DMS 273 treated with DMSO at 0.1 percent for 48 hours (cell line): ENCODE measurements around the gene TMEM179.

Source experiments
- DNase-seq: peaks from one replicate; lab custom pipeline; 2025; lab: John Stamatoyannopoulos, UW

The TMEM179 gene

GRCh38 chr14:104555430-104556255 is 48.9 kb downstream of the TMEM179 start:
- no peak for DNase-seq

GRCh38 chr14:104554608-104555429 is 49.8 kb downstream of the TMEM179 start:
- DNase-seq = peak; percentile 6

GRCh38 chr14:104554088-104554607 is 50.4 kb downstream of the TMEM179 start:
- no peak for DNase-seq

- no peak for DNase-seq
Observed at GRCh38 chr14:104553166-104554087, 51.1 kb downstream of the TMEM179 start.

- DNase-seq = no peak
Observed at GRCh38 chr14:104552738-104553125, 51.8 kb downstream of the TMEM179 start.

GRCh38 chr14:104551851-104552737 is 52.5 kb downstream of the TMEM179 start:
- DNase-seq = no peak

GRCh38 chr14:104550861-104551728 is 53.5 kb downstream of the TMEM179 start:
- no peak for DNase-seq

- DNase-seq = no peak
Observed at GRCh38 chr14:104550340-104550860, 54.2 kb downstream of the TMEM179 start.

GRCh38 chr14:104549536-104550339 is 54.8 kb downstream of the TMEM179 start:
- no peak for DNase-seq

GRCh38 chr14:104548802-104549535 is 55.6 kb downstream of the TMEM179 start:
- no peak for DNase-seq

- DNase-seq = no peak
Observed at GRCh38 chr14:104547998-104548700, 56.4 kb downstream of the TMEM179 start.

GRCh38 chr14:104547310-104547997 is 57.1 kb downstream of the TMEM179 start:
- DNase-seq = no peak

GRCh38 chr14:104546591-104547309 is 57.8 kb downstream of the TMEM179 start:
- DNase-seq = no peak

- peak; percentile 50 for DNase-seq
Observed at GRCh38 chr14:104545942-104546501, 58.5 kb downstream of the TMEM179 start.

- peak; percentile 66 for DNase-seq
Observed at GRCh38 chr14:104545151-104545941, 59.2 kb downstream of the TMEM179 start.
